PFSK-1 (cell line): Measurements from ENCODE around the gene FAM83E.

Experiments used
- FOXP2 ChIP-seq: optimal IDR thresholded peaks from 2 replicates; pipeline ENCODE3; 2011; ENCODE audit warnings: borderline replicate concordance, control low read depth, inconsistent platforms; ENCODE audit not compliant: insufficient read depth; ENCODE audit errors: extremely low read length, extremely low read depth
- POLR2AphosphoS5 ChIP-seq: IDR thresholded peaks from 2 replicates; pipeline ENCODE4 v1.6.1; 2012; ENCODE audit warnings: low read depth, mild to moderate bottlenecking, control low read depth, low read length, moderate library complexity
- REST ChIP-seq, 2 experiments: IDR thresholded peaks; 2 replicates each; pipeline versions ENCODE4 v1.6.1 to v1.8.0; 2011 to 2012; ENCODE audit warnings: low read depth in 2 of 2, low read length in 2 of 2, control low read depth in 1 of 2, inconsistent platforms in 1 of 2, mild to moderate bottlenecking in 1 of 2, moderate library complexity in 1 of 2; ENCODE audit not compliant: insufficient read depth in 1 of 2
- SIN3A ChIP-seq: IDR thresholded peaks from 2 replicates; pipeline ENCODE4 v1.6.1; 2012; ENCODE audit warnings: mild to moderate bottlenecking, low read length, moderate library complexity, borderline replicate concordance; ENCODE audit not compliant: insufficient read depth
- TAF1 ChIP-seq: IDR thresholded peaks from 2 replicates; pipeline ENCODE4 v1.6.1; 2012; ENCODE audit warnings: low read length, control low read depth, borderline replicate concordance; ENCODE audit not compliant: insufficient read depth

FAM83E gene

GRCh38 chr19:48618916-48619691 lies 4.2 kb upstream of the FAM83E start, which contains the start of the genes RPL18 and SPHK2:
Gene RPL18, minus strand, starts transcription at chr19:48619178. Its CDS starts 35 bp downstream, at chr19:48619143.
Gene SPHK2, plus strand, starts transcription at chr19:48619506. Its CDS starts 1,009 bp downstream, at chr19:48620515.
- TF ChIP-seq POLR2AphosphoS5 (peak; percentile 96), REST (IDR thresholded peaks at IDR 0.05; ENCODE audit: insufficient read depth in 1 of 2, low read depth in 2 of 2, low read length in 2 of 2) (peak in 1 of 2 experiments; percentile 78; a peak in 2 of 4 replicates), TAF1 (peak; percentile 96), SIN3A (peak; percentile 86; the same call in 1 of the 2 replicates), FOXP2 (no peak)

GRCh38 chr19:48618278-48618915 lies 3.5 kb upstream of the FAM83E start:
- TF ChIP-seq TAF1 (no peak), POLR2AphosphoS5 (no peak)

GRCh38 chr19:48617146-48617937 lies 2.5 kb upstream of the FAM83E start:
- TF ChIP-seq TAF1 = no peak
- TF ChIP-seq SIN3A = no peak
- no peak for TF ChIP-seq FOXP2
- TF ChIP-seq REST (IDR thresholded peaks at IDR 0.05; ENCODE audit: insufficient read depth in 1 of 2, low read depth in 2 of 2, low read length in 2 of 2) = no peak
- TF ChIP-seq POLR2AphosphoS5 = no peak

GRCh38 chr19:48616491-48617056 lies 1.7 kb upstream of the FAM83E start:
- TF ChIP-seq FOXP2 = no peak
- TF ChIP-seq POLR2AphosphoS5 = no peak
- TF ChIP-seq TAF1 = no peak
- TF ChIP-seq SIN3A = no peak
- no peak for TF ChIP-seq REST (IDR thresholded peaks at IDR 0.05; ENCODE audit: insufficient read depth in 1 of 2, low read depth in 2 of 2, low read length in 2 of 2)

- TF ChIP-seq POLR2AphosphoS5 (peak; percentile 62; the same call in 1 of the 2 replicates), FOXP2 (no peak), REST (IDR thresholded peaks at IDR 0.05; ENCODE audit: insufficient read depth in 1 of 2, low read depth in 2 of 2, low read length in 2 of 2) (no peak), SIN3A (no peak), TAF1 (no peak)
These were observed 1.2 kb upstream of the FAM83E start for GRCh38 chr19:48616041-48616436.
